Stimulated activated CD4-positive, alpha-beta T cell treated with anti-CD3 and anti-CD28 coated beads, TNF-alpha, amount 100 ng/mL, for 1 hour (primary cell): ENCODE results near the gene EPC2.
A peak's percentile ranks its signal among the peaks of the same experiment; 100 is the strongest.
"Not testable (repeated sequence)": the region's sequence is repeated elsewhere in the genome, so short reads cannot be mapped to it uniquely, and the experiment has no call there.

Experiments
- DNase-seq, 3 donors: peaks; one replicate each; pipeline ENCODE4 v3.0.0-alpha.2; 2020; ENCODE audit warnings: low read depth in 3 of 3, low spot score in 1 of 3

EPC2 gene

GRCh38 chr2:148674063-148675020 is 29.8 kb downstream of the EPC2 start:
- DNase-seq, result peak in 1 of 3 donors; percentile 3

DNA sequence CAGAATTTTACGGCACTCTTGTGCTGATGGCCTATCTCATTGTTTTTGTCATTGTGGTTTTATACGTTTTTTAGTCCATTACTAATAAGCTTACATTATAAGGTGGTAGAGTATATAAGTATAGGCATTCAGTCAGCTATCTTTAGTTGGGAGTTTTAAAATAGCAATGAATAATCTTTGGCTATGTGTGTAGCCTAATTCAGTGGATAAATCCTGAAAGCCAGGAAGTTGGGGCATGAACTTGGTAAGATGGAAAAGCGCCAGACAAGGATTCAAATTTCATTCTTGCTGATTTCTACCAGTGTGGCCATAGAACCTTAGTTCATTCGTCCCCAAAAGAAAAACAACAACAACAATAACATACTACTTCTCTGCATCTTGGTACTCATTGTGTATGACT is 31.2 kb downstream of the EPC2 start:
- DNase-seq, result no peak

DNA sequence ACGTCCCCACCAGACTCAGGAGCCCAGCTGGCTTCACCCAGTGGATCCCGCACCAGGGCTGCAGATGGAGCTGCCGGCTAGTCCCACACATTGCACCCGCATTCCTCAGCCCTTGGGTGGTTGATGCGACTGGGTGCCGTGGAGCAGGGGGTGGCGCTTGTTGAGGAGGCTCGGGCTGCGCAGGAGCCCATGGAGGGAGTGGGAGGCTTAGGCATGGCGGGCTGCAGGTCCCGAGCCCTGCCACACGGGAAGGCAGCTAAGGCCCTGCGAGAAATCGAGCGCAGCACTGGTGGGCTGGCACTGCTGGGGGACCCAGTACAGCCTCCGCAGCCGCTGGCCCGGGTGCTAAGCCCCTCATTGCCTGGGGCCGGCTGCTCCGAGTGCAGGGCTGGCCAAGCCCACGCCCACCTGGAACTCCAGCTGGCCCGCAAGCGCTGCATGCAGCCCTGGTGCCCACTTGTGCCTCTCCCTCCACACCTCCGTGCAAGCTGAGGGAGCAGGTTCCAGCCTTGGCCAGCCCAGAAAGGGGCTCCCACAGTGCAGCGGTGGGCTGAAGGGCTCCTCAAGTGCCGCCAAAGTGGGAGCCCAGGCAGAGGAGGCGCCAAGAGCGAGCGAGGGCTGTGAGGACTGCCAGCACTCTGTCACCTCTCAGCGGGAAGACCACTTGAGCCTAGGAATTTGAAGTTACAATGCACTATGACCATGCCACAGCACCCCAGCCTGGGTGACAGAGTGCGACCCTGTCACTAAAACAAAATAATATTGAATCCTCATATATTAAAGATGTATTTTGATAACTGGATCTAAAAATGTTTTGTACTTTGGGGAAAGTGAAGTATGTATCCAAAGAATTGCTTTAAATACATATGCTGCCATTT is 34.0 kb downstream of the EPC2 start:
- DNase-seq, result not testable (repeated sequence)

DNA sequence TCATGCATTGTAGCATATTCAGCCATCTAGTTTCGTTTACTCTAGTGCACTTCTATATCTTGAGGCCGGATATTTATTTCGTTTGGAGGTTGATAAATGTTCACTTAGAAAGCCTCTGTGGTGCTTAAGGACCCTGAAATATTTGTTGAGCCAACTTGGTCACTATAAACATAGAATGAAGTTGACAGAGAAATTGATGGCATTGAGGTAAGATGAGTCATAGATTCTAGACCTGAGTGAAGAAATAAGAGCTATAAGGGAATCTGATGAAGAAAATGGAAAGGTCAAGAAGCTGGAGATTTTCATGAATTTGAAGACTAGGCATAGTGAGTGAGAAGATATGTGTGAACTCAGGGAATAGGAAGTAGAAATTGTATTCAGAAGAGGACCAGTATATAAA is 35.9 kb downstream of the EPC2 start:
- no peak for DNase-seq

DNA sequence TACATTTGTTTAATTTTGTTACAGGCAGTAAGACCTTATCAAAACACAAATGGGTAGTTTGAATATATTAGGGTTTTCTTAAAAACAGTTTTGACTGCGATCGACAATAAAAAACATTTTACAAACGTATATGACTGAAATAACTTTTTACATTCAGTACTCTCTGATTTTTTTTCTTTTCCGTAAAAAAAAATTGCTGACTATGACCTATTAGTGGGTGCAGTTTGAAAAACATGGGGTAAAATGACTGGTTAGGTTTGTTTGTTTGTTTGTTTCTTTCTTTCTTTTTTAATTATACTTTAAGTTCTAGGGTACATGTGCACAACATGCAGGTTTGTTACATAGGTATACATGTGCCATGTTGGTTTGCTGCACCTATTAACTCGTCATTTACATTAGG is 36.9 kb downstream of the EPC2 start:
- DNase-seq, result no peak

DNA sequence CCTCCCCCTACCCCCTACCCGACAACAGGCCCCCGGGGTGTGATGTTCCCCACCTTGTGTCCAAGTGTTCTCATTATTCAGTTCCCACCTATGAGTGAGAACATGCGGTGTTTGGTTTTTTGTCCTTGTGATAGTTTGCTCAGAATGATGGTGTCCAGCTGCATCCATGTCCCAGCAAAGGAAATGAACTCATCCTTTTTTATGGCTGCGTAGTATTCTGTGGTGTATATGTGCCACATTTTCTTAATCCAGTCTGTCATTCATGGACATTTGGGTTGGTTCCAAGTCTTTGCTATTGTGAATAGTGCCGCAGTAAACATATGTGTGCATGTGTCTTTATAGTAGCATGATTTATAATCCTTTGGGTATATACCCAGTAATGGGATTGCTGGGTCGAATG is 37.3 kb downstream of the EPC2 start:
- not testable (repeated sequence) for DNase-seq

DNA sequence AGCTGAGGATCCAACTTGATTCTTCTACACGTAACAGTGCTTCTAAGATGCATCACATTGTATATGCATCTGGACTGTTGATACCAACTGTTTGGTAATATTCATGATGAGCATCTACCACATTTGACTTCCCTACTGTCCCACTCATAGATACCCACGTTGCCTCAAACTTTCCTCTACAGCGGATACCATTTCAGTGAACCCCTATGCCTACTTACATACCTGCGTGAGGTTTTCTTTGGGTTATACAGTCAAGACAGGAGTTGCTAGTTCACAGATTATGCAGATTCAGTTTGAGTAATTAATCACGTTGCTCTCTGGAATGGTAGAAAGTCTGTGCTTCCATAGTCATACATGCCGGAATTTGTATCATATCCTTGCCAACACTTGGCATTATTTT is 40.0 kb downstream of the EPC2 start:
- no peak for DNase-seq

GRCh38 chr2:148687543-148687942 is 43.0 kb downstream of the EPC2 start:
- DNase-seq, result no peak

GRCh38 chr2:148688011-148688410 is 43.5 kb downstream of the EPC2 start:
- DNase-seq, result not testable (repeated sequence)

DNA sequence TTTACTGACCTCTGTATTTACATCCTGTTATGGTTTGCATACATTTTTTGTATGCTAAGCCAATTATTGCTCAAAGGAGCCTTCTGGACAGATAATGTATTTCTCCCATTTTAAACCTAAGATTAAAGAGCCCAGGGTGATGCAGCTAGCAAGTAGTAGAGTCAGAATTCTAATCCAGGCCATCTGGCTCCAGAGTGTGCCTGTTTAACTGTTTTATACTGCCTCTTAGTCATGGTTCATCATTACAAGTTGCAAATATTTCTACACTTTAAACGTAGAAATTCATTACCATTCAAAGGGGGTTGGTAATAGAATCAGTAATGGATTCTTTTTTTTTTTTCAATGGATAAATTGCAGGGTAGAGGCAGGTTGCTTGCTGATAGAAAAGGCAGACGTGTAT is 52.4 kb downstream of the EPC2 start:
- no peak for DNase-seq

DNA sequence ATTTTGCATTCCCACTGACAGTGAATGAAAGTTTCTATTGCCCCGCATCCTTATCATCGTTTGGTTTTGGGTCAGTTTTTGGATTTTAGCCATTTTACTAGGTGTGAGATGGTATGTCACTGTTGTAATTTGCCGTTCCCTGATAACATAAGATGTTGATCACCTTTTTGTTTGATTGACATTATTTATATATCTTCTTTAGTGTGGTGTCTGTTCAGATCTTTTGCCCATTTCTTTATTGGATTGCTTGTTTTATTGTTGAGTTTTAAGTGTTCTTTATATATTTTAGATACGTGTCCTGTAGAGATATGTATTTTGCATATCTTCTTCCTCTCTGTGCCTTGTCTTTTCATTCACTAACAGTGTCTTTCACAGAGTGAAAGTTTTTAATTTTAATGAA is 55.3 kb downstream of the EPC2 start:
- no peak for DNase-seq

DNA sequence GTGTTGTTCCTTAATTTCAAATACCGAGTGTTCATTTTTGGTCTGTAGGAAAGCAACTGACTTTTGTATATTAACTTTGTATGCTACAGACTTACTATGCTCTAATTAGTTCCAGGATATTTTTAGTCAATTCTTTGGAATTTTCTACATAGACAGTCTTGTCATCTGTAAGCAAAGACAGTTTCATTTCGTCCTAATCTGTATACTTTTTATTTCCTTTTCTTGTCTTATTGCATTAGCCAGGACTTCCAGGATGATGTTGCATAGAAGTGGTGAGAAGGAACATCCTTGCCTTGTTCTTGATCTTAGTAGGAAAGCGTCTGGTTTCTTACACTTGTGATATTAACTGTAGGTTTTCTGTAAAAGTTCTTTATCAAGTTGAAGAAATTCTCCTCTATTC is 56.5 kb downstream of the EPC2 start:
- DNase-seq, result no peak

DNA sequence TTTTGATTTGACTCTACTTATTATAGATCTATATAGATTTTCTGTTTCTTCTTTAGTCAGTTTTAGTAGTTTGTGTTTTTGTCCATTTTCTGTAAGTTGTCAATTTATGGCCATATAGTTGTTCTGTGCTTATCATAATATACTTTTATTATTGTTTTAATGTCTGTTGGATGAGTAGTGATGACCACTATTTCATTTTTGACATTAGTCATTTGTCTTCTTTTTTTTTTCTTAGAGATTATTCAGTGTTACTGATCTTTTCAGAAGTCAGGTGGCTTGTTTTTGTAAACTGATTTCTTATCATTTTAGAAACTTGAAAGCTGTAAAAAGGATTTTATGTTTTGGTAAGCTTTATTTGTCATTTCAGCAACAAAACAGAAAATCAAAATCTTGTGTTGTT is 57.3 kb downstream of the EPC2 start:
- DNase-seq, result no peak

GRCh38 chr2:148702475-148702874 is 57.9 kb downstream of the EPC2 start:
- DNase-seq, result no peak

- DNase-seq, result no peak
These were observed 59.7 kb downstream of the EPC2 start for GRCh38 chr2:148704247-148704646.

DNA sequence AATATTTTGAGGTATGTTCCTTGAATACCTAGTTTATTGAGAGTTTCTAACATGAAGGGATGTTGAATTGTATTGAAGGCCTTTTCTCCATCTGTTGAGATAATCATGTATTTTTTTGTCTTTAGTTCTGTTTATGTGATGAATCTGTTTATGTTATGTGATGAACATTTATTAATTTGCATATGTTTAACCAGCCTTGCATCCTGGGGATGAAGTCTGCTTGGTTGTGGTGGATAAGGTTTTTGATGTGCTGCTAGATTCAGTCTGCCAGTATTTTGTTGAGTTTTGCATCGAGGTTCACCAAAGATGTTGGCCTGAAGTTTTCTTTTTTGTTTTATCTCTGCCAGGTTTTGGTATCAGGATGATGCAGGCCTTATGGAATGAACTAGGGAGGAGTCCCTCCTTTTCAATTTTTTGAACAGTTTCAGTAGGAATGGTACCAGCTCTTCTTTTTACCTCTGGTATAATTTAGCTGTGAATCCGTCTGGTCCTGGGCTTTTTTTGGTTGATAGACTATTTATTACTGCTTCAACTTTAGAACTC is 71.9 kb downstream of the EPC2 start:
- DNase-seq, result no peak

DNA sequence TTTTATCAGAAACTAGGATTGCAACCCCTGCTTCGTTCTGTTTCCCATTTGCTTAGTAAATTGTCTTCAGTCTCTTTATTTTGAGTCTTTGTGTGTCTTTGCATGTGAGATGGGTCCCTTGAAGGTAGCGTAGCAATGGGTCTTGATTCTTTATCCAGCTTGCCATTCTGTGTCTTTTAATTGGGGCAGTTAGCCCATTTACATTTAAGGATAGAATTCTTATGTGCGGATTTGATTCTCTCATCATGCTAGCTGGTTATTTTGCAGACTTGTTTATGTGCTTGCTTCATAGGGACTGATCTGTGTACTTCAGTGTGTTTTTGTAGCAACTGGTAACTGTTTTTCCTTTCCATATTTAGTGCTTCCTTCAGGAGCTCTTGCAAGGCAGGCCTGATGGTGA is 73.5 kb downstream of the EPC2 start:
- no peak for DNase-seq

DNA sequence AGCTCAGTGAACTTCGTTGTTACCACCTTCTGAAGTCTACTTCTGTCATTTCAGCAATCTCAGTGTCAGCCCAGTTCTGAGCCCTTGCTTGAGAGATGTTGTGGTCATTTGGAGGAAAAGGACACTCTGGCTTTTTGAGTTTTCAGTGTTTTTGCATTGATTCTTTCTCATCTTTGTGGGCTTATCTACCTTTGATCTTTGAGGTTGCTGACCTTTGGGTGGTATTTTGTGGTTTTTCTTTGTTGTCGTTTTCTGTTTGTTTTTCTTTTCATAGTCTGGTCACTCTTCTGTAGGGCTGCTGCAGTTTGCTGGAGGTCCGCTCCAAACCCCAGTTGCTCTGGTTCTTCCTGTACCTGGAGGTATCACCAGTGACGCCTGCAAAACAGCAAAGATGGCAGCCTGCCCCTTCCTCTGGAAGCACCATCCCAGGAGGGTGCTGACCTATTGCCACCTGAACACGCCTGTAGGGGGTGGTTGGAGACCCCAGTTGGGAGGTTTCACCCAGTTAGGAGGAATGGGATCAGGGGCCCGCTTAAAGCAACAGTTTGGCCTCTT is 74.7 kb downstream of the EPC2 start:
- no peak for DNase-seq

DNA sequence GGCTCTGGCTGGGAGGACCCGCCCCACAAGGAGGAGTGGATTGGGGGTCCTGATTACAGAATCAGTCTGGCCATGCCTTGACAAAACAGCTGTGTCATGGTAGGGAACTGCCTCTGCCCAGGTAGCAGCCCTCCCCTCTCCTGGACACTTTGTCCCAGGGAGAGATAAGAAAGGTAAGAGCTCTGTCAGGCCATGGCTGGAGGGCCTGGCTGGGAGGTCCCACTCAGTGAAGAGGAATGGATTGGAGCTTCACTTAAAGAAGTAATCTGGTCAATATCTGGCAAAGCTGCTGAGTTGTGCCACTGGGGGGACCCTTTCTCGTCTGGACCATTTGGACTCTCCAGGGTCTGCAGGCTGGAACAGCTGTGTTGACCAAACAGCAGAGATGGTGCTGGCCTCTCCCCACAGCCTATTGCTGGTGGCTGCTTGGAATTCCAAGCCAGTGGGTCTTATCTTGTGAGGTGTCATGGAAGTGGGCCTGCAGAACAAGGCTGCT is 75.4 kb downstream of the EPC2 start:
- DNase-seq, result no peak

DNA sequence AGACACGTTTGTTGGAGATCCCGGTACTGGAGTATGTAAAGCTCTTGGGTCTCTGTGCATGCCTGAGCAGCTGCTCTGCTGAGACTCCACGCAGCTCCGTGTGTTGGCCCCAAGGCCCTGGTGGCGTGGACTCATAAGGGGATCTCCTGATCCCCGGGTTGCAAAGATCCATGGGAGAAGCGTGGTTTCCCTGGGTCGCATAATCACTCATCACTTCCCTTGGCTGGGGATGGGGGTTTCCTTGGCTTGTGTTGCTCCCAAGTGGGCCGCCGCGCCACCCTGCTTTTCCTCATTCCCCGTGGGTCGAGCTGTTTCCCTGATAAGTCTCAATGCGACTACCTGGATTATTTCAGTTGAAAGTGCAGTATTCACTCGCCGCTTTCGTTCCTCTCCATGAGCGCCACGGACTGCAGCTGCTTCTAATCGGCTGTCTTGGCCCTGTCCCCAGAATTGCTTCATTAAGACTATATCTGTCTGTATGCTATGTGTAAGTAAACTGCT is 76.0 kb downstream of the EPC2 start:
- DNase-seq, result no peak

- DNase-seq, result no peak
These were observed 77.0 kb downstream of the EPC2 start for GRCh38 chr2:148721520-148721931.
